HG03469 (cell line): ENCODE results near the gene BCKDK.
"Not testable (repeated sequence)": the region's sequence is repeated elsewhere in the genome, so short reads cannot be mapped to it uniquely, and the experiment has no call there.

Source experiments
- ATAC-seq: cut with Tn5 transposase; IDR thresholded peaks from one replicate; pipeline ENCODE4 v1.9.1; 2021; ENCODE audit warnings: mild to moderate bottlenecking, moderate library complexity, moderate number of reproducible peaks; ENCODE audit not compliant: unreplicated experiment

Gene BCKDK

DNA sequence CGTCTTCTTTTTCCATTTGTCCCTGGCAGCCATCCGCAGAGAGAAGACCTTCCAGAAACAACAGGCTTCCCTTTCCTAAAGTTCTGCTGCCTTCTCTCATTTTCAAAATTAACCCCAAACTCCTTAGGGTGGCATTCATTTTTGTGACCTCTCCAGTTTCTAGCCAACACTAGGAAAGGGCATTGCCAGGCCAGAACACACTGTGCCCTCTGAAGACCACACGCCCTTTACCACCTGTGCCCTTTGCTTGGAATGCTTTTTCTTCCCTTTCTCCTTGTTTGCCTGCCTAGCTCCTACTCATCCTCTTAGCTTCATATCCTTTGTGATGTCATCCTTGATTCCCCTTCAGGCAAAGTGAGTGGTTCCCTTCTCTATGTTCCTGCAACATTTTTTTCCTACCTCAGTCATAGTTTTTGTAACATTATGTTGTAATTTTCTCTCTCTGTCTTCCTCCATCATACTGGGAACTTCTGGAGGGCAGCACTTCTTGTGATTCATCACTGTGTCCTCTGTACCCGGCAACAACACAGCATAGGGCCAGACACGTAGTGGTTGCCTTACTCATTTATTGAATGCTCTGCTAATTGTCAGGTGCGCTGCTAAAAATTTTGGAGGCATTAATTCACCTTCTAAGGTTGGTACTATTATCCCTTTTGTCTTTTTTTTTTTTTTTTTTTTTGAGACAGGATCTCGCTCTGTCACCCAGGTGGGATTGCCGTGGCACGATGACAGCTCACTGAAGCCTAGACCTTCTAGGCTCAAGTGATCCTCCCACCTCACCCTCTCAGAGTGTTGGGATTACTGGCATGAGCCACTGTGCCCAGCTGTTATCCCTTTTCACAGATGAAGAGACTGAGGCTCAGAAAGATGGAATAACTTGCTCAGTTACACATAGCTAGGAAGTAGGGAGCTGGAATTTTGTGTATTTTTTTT lies 10.3 kb downstream of the BCKDK start:
- ATAC-seq, result no peak

DNA sequence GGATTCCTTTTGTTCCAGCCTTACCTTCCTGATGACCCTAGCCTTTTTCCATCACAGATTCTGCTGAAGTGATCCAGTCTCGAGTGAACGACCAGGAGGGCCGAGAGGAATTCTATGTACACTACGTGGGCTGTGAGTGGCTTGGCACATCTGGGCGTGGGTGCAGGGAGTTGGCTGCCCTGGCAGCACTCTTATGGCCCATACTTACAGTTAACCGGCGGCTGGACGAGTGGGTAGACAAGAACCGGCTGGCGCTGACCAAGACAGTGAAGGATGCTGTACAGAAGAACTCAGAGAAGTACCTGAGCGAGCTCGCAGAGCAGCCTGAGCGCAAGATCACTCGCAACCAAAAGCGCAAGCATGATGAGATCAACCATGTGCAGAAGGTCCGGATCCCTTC lies 11.9 kb downstream of the BCKDK start:
- ATAC-seq, result no peak

DNA sequence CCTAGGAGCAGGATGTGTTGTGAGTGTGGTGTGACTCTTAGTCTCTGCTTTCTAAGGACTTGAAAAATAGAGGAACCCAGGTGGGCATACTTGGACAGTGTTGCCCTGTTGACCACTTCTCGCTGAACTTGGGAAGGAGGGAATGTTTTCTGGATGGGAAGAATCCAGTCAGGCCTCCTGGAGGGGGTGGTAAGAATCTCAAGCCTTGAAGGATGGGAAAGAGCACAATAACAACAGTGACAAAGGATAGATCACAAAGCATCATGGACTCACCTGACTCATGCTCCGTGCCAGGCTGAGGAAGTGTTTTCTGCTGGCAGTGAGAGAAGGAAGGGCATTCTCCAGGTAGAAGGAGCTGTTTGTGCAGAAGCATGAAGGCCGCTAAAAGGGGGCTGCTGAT lies 17.7 kb downstream of the BCKDK start:
- ATAC-seq, result no peak

DNA sequence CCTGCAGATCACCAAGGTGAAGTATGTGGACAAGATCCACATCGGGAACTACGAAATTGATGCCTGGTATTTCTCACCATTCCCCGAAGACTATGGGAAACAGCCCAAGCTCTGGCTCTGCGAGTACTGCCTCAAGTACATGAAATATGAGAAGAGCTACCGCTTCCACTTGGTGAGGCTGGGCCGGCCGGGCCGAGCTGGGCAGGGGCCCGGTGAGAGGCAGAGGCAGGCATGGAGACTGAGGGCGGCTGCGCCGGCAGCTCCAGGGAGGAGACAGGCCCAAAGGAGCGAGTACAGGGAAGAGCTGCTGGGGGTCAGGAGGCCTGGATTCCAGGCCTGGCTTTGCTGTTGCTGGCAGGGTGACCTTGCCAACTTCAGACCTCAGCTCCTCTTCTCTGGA lies 19.0 kb downstream of the BCKDK start:
- no peak for ATAC-seq

DNA sequence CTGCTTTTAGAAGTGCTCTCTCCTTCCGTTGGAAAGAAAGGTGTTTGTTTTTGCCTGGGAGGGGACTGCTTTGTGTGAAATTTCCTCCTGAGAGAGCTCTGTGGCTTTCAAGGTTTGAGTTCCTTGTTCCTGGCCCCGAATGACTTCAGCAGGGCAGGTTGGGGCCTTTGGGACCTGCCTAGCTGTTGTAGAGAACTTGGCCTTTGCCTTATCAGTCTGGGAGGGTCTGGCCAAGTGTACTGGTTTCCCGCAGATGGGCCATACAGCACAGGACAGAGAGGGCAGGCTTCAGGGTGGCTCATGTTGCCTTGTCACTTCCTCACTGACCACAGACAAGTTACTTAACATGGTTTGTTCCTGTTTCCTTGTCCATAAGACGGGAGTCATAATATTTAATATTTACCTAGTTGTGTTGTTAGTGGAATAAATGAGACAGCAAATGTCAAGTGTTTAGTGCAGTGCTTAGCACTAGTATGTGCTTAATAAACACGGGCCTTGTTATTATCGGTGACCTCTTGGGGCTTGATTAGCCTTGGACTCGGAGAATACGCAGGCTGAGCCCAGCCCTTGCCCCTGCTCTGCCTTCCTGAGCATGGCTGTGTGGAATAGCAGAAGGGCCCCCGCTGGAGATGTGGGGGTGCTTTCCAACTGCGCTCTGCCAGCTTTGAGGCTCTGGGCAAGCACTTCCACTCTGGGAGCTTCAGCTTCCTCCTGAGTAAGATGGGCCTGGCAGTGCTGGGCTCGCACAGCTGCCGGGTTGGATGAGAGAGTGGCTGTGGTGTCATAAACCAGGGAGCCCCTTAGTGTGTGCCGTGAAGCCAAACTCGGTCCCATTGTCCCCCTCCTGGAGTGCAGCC lies 20.8 kb downstream of the BCKDK start:
- no peak for ATAC-seq

DNA sequence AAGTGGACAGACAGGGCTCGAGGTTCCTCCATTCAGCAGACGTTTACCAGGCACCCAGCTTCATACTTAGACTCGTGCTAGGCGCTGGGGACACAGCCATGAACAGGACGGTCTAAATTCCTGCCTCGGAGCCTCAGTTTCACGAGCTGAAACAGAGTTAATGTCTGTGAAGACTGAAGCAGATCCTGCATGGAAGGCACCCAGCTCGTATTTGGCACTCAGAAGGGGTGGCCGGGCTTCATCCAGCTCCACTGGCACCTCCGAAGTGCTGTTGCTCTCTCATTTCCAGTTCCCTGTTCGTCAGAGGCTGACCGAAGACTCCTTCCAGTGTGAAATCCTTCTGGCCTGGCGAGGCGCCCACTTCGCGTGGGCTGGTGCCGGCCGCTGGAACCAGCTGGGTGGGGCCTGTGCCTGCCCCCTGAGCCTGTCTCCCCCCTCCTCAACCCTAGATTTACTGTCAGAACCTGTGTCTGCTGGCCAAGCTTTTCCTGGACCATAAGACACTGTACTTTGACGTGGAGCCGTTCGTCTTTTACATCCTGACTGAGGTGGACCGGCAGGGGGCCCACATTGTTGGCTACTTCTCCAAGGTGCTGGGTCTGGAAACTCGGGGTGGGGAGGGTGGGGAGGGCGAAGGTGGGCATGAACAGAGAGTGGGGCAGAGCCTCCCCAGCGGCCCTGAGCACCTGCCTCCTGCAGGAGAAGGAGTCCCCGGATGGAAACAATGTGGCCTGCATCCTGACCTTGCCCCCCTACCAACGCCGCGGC lies 21.6 kb downstream of the BCKDK start:
- no peak for ATAC-seq

DNA sequence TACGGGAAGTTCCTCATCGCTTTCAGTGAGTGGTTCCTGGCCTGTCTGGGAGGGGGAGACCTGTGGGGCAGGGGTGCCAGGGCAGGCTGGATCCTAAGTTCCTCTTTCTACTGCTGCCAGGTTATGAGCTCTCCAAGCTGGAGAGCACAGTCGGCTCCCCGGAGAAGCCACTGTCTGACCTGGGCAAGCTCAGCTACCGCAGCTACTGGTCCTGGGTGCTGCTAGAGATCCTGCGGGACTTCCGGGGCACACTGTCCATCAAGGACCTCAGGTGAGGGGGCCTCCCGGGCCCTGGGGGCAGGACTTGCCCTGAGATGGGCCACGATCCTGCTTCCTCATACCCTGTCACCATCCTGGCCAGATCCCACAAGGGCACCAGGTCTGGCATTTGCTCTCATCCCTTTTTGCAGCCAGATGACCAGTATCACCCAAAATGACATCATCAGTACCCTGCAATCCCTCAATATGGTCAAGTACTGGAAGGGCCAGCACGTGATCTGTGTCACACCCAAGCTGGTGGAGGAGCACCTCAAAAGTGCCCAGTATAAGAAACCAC lies 22.2 kb downstream of the BCKDK start:
- no peak for ATAC-seq

DNA sequence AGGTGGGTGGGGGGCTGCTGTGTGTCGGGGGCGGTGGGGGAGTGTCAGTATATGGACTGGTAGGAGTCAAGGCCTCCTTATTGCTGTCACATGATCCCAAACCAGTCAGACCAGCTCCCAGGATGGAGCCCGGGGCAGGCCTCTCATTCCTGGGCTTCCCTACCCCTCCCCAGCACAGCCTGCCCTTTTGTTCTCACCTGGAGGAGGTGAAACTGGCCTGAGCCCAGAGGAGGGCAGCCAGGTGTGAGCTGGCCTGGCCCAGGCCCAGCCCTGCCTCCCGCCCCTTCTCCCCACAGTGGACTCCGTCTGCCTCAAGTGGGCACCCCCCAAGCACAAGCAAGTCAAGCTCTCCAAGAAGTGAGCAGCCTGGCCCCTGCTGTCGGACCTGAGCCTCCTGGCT lies 22.7 kb downstream of the BCKDK start:
- no peak for ATAC-seq

DNA sequence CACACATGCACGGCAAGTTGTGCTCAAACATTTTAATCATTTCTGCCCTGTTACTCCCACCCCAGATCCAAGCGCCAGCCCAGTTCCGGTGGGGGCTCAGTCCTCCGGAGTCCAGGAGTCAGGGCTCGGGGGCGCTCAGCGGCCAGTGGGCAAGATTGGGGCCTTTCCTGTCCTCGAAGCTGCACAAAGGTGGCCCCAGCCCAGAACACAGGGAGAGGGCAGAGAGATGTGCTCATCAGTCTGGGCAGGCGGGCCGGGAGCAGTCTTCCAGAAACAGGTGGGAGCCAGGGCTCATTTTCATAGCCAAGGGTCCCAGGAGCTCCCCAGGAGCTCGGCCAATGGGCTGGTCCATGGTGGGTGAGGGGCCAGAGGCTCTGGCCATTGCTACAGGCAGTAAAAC lies 23.2 kb downstream of the BCKDK start:
- ATAC-seq, result no peak

DNA sequence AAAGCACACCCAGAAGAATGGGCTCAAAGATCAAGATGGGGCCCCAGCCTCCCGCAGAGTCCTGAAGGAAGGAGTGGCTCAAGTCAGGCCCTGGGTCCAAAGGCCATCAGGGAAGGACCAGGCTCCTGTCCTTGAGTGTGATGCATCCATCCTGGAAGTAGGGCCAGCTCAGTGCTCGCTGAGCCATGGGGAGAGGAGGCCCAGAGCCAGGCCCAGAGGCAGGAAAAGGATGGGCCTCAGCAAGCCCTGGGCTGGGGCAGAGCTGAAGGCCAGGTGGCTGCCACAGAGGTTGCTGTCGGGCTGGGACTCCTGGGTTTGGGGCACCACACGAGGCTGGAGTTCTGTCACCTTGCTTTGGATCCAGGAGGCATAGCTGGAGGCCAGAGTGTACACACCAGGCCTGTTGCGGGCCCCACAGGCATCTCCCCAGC lies 23.7 kb downstream of the BCKDK start:
- no peak for ATAC-seq

DNA sequence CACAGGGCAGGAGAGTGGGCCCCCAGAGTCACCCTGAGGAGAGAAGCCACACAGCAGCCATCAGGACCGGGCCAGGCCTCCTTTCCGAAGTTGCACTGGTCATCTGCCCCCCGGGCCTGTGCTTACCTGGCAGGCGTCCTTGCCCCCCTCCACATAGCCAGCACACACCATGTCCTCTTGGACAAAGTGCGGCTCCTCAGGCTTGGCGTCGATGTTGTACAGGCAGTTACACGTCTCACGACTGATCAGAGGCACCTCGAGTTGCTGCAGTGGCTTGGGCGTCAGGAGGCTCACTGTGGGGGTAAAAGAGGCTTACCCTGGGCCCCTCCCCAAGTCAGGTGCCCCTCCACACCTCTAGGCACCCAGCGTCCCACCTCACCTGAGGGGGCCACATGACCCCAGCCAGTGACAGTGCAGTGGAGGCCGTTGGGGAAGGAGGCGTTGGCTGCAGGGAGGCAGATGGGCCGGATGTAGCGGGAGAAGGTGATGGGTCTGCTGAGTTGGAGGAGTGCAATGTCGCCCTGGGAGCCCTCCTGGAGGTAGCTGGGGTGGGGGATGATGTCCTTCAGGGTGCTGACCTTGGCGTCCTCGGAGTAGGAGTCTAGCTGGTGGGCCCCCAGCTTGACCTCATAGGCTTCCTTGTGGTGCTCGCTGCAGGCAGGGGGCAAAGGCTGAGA lies 24.3 kb downstream of the BCKDK start:
- ATAC-seq, result no peak

DNA sequence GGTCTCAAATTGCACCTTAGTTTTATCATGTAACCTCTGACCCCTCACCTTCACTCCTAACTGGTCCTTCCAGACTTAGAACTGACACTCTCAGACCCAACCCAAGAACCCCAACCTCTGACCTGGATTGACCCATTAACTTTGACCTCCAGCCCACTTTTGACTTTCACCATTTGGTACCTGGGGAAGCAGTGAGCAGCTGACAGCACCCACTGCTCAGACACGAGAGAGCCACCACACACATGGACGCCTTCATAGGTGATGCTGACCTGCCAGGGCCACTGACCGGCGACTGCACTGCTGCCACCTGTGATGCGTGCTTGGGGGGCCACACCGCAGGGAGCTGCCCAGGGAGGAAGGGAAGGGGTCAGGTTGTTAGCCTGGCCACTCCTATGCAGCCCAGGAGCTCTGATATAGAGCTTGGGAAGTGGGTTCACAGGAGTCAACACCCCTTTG lies 24.9 kb downstream of the BCKDK start:
- ATAC-seq, result no peak

DNA sequence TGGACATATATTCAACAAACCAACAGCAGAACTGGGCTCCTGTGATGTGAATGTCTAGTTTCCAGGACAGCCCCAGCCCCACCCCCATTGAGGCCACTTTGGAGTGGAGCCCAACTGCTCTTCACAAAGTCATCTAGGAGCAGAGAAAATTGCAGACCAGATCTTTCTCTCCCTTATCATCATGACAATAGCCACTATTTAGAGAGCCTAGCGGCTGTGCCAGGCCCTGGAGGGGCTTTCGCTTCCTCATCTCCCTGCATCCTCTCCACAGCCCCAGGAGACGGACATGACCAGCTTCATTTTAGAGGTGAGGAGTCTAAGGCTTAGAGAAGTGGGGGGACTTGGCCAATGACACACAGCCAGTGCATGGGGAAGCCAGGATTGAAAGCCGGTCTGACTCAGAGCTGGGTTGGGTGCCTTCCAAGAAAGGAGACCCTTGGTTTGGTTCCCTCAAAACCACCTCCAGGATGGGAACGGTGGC lies 25.9 kb downstream of the BCKDK start:
- ATAC-seq, result no peak

DNA sequence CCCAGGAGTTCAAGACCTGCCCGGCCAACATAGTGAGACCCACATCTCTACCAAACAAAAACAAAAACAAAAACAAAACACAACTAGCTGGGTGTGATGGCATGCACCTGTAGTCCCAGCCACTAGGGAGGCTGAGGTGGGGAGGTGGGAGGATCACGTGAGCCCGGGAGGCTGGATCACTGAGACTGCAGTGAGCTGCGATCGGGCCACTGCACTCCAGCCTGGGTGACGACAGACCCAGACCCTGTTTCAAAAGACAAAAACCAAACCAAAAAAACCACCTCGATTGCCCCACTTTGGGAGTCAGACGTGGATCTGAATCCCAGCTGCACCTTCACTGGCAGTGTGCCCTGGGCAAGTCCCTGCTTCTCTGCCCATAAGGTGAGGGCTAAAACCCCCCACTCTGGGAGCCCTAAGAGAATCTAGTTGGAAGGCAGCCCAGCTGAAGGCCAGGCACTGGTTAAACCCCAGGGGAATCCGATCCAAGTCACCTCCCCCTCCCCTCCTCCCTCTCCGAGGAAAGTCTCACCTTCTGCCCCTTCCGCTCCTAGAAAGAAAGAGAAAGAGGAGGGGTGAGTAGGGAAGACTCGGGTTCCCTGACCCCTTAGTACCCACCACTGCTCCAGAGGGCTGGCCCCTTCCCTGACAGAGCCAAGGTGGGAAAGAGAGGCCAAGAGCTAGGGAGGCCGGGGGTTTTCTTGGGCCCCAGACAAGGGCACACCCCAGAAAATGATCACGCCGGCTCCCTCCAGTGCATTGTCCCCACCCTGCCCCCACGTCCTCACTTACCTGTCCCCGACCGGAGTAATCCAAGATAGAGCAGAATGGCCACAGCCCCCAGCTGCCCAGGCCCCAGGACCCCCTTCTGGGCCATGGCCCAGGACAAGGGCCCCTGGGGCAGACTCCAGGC lies 26.7 kb downstream of the BCKDK start:
- ATAC-seq, result no peak

DNA sequence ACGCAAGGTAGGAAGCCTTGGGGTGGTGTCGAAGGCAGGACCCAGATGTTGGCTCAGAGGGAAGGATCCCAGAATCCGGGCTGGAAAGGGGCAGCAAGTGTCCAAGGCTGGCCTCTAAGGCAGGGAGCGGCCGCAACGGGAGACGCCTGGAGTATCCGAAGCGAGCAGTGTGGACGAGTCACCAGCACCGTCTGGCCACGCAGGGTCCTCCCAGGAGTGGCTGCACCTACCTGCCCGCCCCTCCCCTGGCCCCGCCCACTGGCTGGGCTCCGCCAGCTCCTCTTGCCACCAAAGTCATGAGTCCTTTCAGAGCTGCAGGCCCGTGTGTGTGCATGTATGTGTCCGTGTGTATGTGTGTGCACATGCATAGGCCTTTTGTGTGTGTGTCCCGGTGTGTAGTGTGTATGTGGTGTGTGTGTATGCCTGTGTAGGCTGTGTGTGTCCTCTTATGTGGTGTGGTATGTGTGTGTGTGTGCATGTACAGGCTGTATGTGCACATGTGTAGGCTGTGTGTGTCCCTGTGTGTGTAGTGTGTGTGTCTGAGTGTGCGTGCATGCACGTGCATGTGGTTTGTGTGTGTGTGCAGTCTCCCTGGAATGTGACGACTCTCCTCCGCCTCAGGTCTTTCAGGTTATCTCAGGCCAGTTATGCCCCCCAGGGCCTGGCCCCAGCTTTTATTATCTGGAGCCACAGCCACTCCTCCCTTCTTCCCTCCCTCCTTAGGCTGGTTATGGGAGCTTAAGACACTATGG lies 27.5 kb downstream of the BCKDK start, which contains the start of gene PRSS8:
TSS of gene PRSS8 (minus strand) at position 193 of the 752 bp plus-strand sequence. CDS start 229 bp downstream, outside the sequence.
- no peak for ATAC-seq

DNA sequence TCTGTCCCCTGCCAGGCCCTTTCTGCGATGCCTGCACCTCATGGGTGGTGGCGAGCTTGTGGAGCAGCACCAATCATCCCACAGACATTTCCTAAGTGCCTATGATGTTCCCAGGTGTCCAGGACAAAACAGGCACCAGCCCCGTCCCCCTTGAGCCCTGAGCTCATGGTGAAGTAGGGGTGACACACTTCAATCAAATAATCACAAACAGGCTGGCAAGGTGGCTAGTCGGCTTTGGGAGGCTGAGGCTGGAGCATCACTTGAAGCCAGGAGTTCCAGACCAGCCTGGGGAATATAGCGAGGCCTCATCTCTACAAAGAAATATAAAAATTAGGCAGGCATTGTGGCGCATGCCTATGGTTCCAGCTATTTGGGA lies 28.1 kb downstream of the BCKDK start:
- ATAC-seq, result no peak

DNA sequence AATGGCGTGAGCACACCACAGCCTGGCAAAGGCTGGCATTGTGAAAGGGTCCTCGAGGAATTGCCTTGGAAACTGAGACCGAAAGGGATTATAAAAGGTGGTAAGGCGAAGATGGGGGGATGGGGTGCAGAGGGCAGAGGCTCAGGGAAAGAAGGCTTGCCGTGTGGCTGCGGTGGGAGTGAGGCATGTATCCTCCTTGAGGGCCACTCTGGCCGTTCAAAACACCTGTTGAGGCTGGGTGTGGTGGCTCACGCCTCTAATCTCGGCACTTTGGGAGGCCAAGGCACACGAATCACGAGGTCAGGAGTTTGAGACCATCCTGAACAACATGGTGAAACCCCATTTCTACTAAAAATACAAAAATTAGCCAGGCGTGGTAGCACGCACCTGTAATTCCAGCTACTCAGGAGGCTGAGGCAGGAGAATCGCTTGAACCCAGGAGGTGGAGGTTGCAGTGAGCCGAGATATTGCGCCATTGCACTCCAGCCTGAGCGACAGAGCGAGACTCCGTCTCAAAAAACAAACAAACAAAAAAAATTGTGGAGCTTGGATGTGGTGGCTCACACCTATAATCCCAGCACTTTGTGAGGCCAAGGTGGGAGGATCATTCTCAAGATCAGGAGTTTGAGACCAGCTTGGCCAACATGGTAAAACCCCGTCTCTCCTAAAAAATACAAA lies 28.8 kb downstream of the BCKDK start:
- not testable (repeated sequence) for ATAC-seq
